HAP-1 (cell line): ENCODE measurements around the gene TAF11.
"Not testable (repeated sequence)": the region's sequence is repeated elsewhere in the genome, so short reads cannot be mapped to it uniquely, and the experiment has no call there.

Source experiments
- DNase-seq, 2 experiments: peaks; one replicate each; pipeline ENCODE4 v3.0.0-alpha.2; 2016 to 2020; ENCODE audit warnings: low spot score in 2 of 2
- H3K27me3 ChIP-seq: fragments of 250-450 bp; sonication (Bioruptor Pico); 2 replicates; pipeline ENCODE4 v1.5.1; 2020; ENCODE audit warnings: low read depth, mild to moderate bottlenecking, moderate library complexity
- H3K36me3 ChIP-seq: fragments of 250-450 bp; sonication (Bioruptor Pico); replicated peaks from 2 replicates; pipeline ENCODE4 v1.5.1; 2020; ENCODE audit warnings: mild to moderate bottlenecking
- H3K4me1 ChIP-seq: fragments of 250-450 bp; sonication (Bioruptor Pico); 2 replicates; pipeline ENCODE4 v1.5.1; 2020; ENCODE audit warnings: mild to moderate bottlenecking
- H3K4me3 ChIP-seq: fragments of 250-450 bp; sonication (Bioruptor Pico); 2 replicates; pipeline ENCODE4 v1.5.1; 2020; ENCODE audit warnings: mild to moderate bottlenecking, moderate library complexity
- H3K9me3 ChIP-seq: fragments of 250-450 bp; sonication (Bioruptor Pico); 2 replicates; pipeline ENCODE4 v1.5.1; 2020; ENCODE audit warnings: mild to moderate bottlenecking, moderate library complexity
- in situ Hi-C: fragments of 300-500 bp; cut with MboI; formaldehyde crosslinking; loops from 3 replicates; pipeline ENCODE4 v1.14.3; 2020; ENCODE audit warnings: low sequenced_read_pairs, inconsistent platforms, mixed read lengths

TAF11 gene

GRCh38 chr6:34891296-34891695 lies 3.5 kb upstream of the TAF11 start:
- H3K4me1 ChIP-seq = peaks cover 20% of the 10 kb centered on the region
- DNase-seq = no peak
- no peaks in the 10 kb centered on the region for H3K27me3 ChIP-seq
- no peak overlapping the region for H3K4me3 ChIP-seq
- no peaks in the 10 kb centered on the region for H3K9me3 ChIP-seq
- in situ Hi-C loops = no loop called here
- no peaks in the 10 kb centered on the region for H3K36me3 ChIP-seq

DNA sequence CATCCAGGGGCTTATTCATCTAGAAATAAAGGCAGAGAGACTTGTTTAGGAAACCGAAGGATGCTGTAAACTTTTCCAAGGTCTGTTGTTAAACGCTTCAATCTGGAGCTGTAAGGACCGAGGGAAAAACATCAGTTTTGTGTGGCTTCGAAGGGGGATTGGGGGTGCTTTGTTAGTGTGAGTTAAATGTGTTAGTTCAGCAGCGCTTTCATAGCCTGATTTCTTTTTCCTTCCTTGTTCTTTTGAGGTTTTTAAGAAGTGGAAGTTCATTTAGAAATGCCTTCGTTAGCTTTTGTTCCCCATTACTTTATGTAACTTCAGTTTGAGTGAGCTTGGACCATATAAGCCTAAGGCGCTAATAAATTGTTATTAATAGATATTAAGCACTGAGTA lies 2.7 kb upstream of the TAF11 start:
- Histone ChIP-seq H3K36me3 (no peaks in the 10 kb centered on the region), H3K27me3 (no peaks in the 10 kb centered on the region), H3K4me3 (peak overlapping the region; percentile 72), H3K4me1 (peaks cover 20% of the 10 kb centered on the region), H3K9me3 (no peaks in the 10 kb centered on the region)
- in situ Hi-C loops = no loop called here
- no peak for DNase-seq

GRCh38 chr6:34888874-34889555 lies 1.2 kb upstream of the TAF11 start, which contains the start of gene ANKS1A:
Gene ANKS1A (plus strand): TSS chr6:34889255. CDS start chr6:34889403, 148 bp downstream.
- peak; percentile 45 to 88 for DNase-seq
- peak within 1 kb of the TSS; percentile 72 for H3K4me3 ChIP-seq
- H3K36me3 ChIP-seq = peaks cover 3% of the 10 kb centered on the region
- H3K27me3 ChIP-seq = no peaks in the 10 kb centered on the region
- no peaks in the 10 kb centered on the region for H3K9me3 ChIP-seq
- H3K4me1 ChIP-seq = peaks cover 11% of the 10 kb centered on the region; the same call in 1 of the 2 replicates
- in situ Hi-C loops = no loop called here

DNA sequence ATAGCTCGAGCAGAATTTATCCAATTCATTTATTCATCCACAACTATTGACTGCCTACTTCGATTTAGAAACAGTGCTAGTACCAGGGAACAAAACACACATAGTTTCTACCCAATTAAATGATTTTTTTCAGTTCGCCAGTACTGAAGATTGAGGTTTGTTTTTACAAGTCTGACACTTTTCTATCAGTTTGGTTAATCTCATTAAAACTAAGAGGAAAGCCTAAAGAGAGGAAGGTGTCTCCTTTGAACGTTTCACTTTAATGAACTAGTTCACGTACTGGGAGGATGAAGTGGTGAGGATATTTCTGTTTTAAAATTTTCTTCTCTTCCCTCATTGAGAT lies 643 bp upstream of the TAF11 start:
- Histone ChIP-seq H3K36me3 (peaks cover 8% of the 10 kb centered on the region), H3K4me3 (peak overlapping the region; percentile 72), H3K27me3 (no peaks in the 10 kb centered on the region), H3K4me1 (peaks cover 11% of the 10 kb centered on the region; the same call in 1 of the 2 replicates), H3K9me3 (no peaks in the 10 kb centered on the region)
- no peak for DNase-seq
- in situ Hi-C loops = no loop called here

DNA sequence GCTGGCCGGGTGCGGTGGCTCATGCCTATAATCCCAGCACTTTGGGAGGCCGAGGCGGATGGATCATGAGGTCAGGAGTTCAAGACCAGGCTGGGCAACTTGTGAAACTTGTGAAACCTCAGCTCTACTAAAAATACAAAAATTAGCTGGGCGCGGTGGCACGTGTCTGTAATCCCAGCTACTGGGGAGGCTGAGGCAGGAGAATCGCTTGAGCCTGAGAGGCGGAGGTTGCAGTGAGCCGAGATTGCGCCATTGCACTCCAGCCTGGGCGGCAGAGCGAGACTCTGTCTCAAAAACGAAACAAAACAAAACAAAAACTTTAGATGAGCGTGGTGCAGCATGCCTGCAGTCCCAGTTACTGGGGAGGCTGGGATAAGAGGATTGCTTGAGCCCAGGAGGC lies 2.0 kb downstream of the TAF11 start:
- H3K4me3 ChIP-seq, H3K9me3 ChIP-seq, in situ Hi-C loops, H3K4me1 ChIP-seq, H3K27me3 ChIP-seq, DNase-seq: not testable (repeated sequence)
- H3K36me3 ChIP-seq = peaks cover 17% of the 10 kb centered on the region

GRCh38 chr6:34884996-34885395 lies 2.8 kb downstream of the TAF11 start:
- Histone ChIP-seq H3K4me3 (no peak overlapping the region), H3K4me1 (peaks cover 6% of the 10 kb centered on the region; the same call in 1 of the 2 replicates), H3K9me3 (no peaks in the 10 kb centered on the region), H3K27me3 (no peaks in the 10 kb centered on the region), H3K36me3 (peaks cover 17% of the 10 kb centered on the region)
- in situ Hi-C loops = no loop called here
- DNase-seq = no peak

DNA sequence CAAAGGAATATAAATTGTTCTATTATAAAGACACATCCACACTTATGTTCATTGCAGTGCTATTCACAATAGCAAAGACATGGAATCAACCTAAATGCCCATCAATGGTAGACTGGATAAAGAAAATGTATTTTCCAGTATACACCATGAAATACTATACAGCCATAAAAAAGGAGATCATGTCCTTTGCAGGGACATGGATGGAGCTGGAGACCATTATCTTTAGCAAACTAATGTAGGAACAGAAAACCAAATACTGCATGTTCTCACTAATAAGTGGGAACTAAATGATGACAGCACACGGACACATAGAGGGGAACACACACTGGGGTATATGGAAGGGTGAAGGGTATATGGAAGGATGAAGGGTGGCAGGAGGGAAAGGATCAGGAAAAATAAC lies 3.8 kb downstream of the TAF11 start:
- H3K36me3 ChIP-seq = peaks cover 23% of the 10 kb centered on the region
- H3K27me3 ChIP-seq, DNase-seq, H3K9me3 ChIP-seq, in situ Hi-C loops, H3K4me3 ChIP-seq, H3K4me1 ChIP-seq: not testable (repeated sequence)

DNA sequence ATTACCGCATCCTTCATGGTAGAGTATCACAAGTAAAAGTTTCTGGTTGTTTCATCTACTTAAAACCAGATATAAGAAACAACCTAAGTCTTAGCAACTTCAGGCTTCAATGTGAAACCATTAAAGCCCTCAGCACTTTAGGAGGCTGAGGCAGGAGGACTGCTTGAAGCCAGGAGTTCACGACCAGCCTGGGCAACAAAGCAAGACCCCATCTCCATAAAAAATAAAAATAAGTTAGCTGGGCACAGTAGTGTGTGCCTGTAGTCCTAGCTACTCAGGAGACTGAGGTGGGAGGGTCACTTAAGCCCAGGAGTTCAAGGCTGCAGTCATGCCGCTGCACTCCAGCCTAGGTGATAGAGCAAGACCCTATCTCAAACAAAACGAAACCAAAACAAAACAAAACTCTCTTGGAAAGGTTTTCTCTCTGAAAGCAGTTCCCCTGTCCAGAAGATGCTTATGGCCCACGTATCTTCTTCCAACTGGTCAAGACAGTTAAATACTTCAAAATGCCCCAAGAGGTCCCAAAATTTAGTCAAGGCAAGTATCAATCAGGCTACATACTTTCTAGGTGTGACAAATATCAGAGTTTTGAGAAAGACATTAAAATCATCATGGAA lies 9.9 kb downstream of the TAF11 start:
- Histone ChIP-seq H3K4me1 (no peaks in the 10 kb centered on the region), H3K36me3 (peaks cover 66% of the 10 kb centered on the region), H3K4me3 (no peak overlapping the region), H3K9me3 (no peaks in the 10 kb centered on the region), H3K27me3 (no peaks in the 10 kb centered on the region)
- no peak for DNase-seq
- in situ Hi-C loops = no loop called here

DNA sequence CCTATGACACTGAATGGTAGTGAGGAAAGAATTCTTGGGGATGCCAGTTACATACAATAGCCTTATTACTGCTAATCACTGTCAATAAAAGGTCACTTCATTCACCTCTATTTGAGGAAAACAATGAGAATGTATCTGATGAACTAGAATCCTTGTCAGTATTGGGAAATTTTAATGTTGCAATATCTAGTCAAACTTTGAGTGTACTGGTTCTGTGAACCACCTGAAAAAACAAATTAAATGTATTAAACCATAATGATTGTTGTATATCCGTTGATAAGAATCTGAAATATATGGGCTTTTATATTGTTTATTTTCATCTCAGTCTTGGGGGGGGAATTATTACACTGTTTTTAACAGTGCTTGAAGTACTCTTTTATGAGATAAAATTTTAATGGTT lies 10.6 kb downstream of the TAF11 start:
- Histone ChIP-seq H3K27me3 (no peaks in the 10 kb centered on the region), H3K4me3 (no peak overlapping the region), H3K4me1 (no peaks in the 10 kb centered on the region), H3K9me3 (no peaks in the 10 kb centered on the region), H3K36me3 (peaks cover 70% of the 10 kb centered on the region)
- in situ Hi-C loops = no loop called here
- no peak for DNase-seq

- peaks cover 78% of the 10 kb centered on the region for H3K36me3 ChIP-seq
- no peak overlapping the region for H3K4me3 ChIP-seq
- in situ Hi-C loops = no loop called here
- DNase-seq = no peak
- no peaks in the 10 kb centered on the region for H3K4me1 ChIP-seq
- H3K9me3 ChIP-seq = no peaks in the 10 kb centered on the region
- H3K27me3 ChIP-seq = no peaks in the 10 kb centered on the region
These were observed 11.4 kb downstream of the TAF11 start for GRCh38 chr6:34876472-34876871.

- peaks cover 87% of the 10 kb centered on the region for H3K36me3 ChIP-seq
- H3K27me3 ChIP-seq = no peaks in the 10 kb centered on the region
- no peaks in the 10 kb centered on the region for H3K9me3 ChIP-seq
- no peak overlapping the region for H3K4me3 ChIP-seq
- H3K4me1 ChIP-seq = no peaks in the 10 kb centered on the region
- DNase-seq = no peak
- in situ Hi-C loops = no loop called here
These were observed 12.3 kb downstream of the TAF11 start for GRCh38 chr6:34875292-34876213.

GRCh38 chr6:34872332-34872731 lies 15.5 kb downstream of the TAF11 start:
- in situ Hi-C loops = no loop called here
- H3K9me3 ChIP-seq = no peaks in the 10 kb centered on the region
- no peaks in the 10 kb centered on the region for H3K27me3 ChIP-seq
- H3K4me3 ChIP-seq = no peak overlapping the region
- no peaks in the 10 kb centered on the region for H3K4me1 ChIP-seq
- no peak for DNase-seq
- peaks cover 86% of the 10 kb centered on the region for H3K36me3 ChIP-seq

- no peak overlapping the region for H3K4me3 ChIP-seq
- H3K36me3 ChIP-seq = peaks cover 84% of the 10 kb centered on the region
- H3K9me3 ChIP-seq = no peaks in the 10 kb centered on the region
- in situ Hi-C loops = no loop called here
- H3K27me3 ChIP-seq = no peaks in the 10 kb centered on the region
- DNase-seq = no peak
- H3K4me1 ChIP-seq = no peaks in the 10 kb centered on the region
These were observed 16.0 kb downstream of the TAF11 start for GRCh38 chr6:34871853-34872252.

DNA sequence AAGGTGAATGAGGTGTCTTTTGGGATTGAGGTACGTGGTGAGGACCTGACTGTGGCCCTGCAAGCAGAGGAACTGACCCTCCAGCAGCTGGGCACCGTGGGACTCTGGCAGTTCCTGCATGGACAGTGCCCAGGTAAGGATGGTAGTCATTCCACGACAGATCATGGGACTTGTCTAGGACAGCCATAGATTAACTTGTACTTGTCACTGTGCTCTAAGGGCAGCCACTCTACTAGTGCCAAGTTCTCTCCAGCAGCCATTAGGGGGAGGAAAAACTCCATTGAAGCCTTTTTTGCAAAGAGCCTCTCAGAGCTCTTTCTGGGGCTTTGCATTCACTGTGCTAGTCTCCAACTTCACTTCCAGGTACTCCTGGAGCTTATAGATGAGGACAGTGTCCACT lies 20.4 kb downstream of the TAF11 start:
- Histone ChIP-seq H3K4me1 (no peaks in the 10 kb centered on the region), H3K9me3 (no peaks in the 10 kb centered on the region), H3K27me3 (no peaks in the 10 kb centered on the region), H3K36me3 (peaks cover 68% of the 10 kb centered on the region), H3K4me3 (no peak overlapping the region)
- no peak for DNase-seq
- in situ Hi-C loops = no loop called here
